ENCODE results near the gene AK8.

DNA sequence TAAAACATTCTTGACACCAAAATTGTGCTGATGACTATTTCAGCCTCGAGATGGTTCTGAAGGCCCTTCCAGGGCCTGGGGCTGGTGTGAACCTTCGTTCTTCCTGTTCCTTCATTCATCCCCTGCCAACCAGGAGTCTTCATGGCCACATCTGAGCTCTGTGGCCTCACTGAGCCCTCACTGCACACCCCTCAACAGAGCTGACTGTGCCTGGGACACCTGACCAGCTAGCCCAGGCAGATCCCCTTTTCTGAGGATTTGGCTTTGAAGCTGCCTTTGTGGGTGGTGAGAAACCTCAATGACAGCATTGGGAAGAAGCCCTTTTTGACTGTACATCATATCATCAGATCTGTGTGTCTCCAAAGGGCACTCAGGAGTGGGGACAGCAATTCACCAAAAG is 13.8 kb downstream of the AK8 start:
- TF ChIP-seq GABPA (IDR thresholded peaks at IDR 0.05 in 1 of 2, conservative IDR thresholded peaks at IDR 0.05 in 1 of 2) = no peak
- TF ChIP-seq, protein P1, sequence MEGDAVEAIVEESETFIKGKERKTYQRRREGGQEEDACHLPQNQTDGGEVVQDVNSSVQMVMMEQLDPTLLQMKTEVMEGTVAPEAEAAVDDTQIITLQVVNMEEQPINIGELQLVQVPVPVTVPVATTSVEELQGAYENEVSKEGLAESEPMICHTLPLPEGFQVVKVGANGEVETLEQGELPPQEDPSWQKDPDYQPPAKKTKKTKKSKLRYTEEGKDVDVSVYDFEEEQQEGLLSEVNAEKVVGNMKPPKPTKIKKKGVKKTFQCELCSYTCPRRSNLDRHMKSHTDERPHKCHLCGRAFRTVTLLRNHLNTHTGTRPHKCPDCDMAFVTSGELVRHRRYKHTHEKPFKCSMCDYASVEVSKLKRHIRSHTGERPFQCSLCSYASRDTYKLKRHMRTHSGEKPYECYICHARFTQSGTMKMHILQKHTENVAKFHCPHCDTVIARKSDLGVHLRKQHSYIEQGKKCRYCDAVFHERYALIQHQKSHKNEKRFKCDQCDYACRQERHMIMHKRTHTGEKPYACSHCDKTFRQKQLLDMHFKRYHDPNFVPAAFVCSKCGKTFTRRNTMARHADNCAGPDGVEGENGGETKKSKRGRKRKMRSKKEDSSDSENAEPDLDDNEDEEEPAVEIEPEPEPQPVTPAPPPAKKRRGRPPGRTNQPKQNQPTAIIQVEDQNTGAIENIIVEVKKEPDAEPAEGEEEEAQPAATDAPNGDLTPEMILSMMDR (IDR thresholded peaks at IDR 0.05; ENCODE audit: low read depth, low read length, missing input control) = no peak
- TF ChIP-seq, protein P2, sequence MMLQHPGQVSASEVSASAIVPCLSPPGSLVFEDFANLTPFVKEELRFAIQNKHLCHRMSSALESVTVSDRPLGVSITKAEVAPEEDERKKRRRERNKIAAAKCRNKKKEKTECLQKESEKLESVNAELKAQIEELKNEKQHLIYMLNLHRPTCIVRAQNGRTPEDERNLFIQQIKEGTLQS (IDR thresholded peaks at IDR 0.05) = no peak
- TF ChIP-seq YY1 (IDR thresholded peaks at IDR 0.05) = no peak
- TF ChIP-seq, protein P3, sequence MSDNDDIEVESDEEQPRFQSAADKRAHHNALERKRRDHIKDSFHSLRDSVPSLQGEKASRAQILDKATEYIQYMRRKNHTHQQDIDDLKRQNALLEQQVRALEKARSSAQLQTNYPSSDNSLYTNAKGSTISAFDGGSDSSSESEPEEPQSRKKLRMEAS (IDR thresholded peaks at IDR 0.05) = no peak
- TF ChIP-seq JUND (IDR thresholded peaks at IDR 0.05) = no peak
- TF ChIP-seq NR2F2 (IDR thresholded peaks at IDR 0.05) = no peak
- TF ChIP-seq RAD21 (IDR thresholded peaks at IDR 0.05) = no peak
- no peak for TF ChIP-seq FOXA1 (IDR thresholded peaks at IDR 0.05)
- TF ChIP-seq, protein P4, sequence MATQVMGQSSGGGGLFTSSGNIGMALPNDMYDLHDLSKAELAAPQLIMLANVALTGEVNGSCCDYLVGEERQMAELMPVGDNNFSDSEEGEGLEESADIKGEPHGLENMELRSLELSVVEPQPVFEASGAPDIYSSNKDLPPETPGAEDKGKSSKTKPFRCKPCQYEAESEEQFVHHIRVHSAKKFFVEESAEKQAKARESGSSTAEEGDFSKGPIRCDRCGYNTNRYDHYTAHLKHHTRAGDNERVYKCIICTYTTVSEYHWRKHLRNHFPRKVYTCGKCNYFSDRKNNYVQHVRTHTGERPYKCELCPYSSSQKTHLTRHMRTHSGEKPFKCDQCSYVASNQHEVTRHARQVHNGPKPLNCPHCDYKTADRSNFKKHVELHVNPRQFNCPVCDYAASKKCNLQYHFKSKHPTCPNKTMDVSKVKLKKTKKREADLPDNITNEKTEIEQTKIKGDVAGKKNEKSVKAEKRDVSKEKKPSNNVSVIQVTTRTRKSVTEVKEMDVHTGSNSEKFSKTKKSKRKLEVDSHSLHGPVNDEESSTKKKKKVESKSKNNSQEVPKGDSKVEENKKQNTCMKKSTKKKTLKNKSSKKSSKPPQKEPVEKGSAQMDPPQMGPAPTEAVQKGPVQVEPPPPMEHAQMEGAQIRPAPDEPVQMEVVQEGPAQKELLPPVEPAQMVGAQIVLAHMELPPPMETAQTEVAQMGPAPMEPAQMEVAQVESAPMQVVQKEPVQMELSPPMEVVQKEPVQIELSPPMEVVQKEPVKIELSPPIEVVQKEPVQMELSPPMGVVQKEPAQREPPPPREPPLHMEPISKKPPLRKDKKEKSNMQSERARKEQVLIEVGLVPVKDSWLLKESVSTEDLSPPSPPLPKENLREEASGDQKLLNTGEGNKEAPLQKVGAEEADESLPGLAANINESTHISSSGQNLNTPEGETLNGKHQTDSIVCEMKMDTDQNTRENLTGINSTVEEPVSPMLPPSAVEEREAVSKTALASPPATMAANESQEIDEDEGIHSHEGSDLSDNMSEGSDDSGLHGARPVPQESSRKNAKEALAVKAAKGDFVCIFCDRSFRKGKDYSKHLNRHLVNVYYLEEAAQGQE (IDR thresholded peaks at IDR 0.05) = no peak
